Measurements from ENCODE around the gene ASPSCR1.

DNA sequence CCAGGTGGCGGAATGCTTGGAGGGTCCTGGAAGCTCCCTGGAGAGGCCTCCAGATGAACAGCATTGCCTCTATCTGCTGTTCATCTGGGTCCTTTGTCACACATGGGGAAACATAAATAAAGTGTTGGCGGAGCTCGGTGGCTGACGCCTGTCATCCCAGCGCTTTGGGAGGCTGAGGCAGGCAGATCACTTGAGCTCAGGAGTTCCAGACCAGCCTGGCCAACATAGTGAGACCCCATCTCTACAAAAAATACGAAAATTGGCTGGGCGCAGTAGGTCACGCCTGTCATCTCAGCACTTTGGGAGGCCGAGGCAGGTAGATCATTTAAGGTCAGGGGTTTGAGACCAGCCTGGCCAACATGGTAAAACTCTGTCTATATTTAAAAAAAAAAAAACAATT is 32.6 kb upstream of the ASPSCR1 start:
- TF ChIP-seq, protein P1, sequence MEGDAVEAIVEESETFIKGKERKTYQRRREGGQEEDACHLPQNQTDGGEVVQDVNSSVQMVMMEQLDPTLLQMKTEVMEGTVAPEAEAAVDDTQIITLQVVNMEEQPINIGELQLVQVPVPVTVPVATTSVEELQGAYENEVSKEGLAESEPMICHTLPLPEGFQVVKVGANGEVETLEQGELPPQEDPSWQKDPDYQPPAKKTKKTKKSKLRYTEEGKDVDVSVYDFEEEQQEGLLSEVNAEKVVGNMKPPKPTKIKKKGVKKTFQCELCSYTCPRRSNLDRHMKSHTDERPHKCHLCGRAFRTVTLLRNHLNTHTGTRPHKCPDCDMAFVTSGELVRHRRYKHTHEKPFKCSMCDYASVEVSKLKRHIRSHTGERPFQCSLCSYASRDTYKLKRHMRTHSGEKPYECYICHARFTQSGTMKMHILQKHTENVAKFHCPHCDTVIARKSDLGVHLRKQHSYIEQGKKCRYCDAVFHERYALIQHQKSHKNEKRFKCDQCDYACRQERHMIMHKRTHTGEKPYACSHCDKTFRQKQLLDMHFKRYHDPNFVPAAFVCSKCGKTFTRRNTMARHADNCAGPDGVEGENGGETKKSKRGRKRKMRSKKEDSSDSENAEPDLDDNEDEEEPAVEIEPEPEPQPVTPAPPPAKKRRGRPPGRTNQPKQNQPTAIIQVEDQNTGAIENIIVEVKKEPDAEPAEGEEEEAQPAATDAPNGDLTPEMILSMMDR (IDR thresholded peaks at IDR 0.05): no peak
- TF ChIP-seq POLR2A (IDR thresholded peaks at IDR 0.05) (no peak), POLR2AphosphoS5 (IDR thresholded peaks at IDR 0.05) (no peak), EP300 (IDR thresholded peaks at IDR 0.05) (no peak)
